ENCODE data around the gene HES4.

The HES4 gene

DNA sequence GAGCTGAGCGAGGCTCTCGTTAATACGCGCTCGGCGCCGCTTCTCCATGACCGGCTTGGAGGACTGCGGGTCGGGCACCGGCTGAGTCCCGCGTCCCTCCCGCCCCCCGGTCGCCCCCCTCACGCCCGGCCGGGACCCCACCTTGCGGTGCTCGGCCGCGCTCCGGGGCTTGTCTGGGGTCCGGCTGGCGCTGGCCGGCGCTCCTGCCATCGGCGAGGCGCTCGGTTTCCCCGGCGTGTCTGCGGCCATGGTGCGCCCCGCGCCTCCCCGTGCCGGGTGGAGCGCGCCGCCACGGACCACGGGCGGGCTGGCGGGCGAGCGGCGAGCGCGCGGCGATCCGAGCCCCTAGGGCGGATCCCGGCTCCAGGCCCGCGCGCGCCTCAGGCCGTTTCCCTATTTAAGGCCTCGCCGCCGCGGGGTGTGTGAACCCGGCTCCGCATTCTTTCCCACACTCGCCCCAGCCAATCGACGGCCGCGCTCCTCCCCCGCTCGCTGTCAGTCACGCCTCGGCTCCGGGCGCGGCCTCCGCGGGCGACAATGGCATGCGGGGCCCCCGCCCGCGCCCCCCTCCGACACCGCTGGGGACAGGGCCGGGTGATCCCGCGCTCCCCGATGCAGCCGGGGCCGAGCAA, at the start of gene HES4:
TSS of gene HES4 (minus strand) at position 373 of the 632 bp plus-strand sequence. CDS start at position 249, 124 bp downstream.
- peak; percentile 95 for DNase-seq (ENCODE audit: low spot score)

GRCh38 chr1:1048765-1049164, 48.9 kb upstream of the HES4 start:
- no peak for DNase-seq (ENCODE audit: low spot score)

DNA sequence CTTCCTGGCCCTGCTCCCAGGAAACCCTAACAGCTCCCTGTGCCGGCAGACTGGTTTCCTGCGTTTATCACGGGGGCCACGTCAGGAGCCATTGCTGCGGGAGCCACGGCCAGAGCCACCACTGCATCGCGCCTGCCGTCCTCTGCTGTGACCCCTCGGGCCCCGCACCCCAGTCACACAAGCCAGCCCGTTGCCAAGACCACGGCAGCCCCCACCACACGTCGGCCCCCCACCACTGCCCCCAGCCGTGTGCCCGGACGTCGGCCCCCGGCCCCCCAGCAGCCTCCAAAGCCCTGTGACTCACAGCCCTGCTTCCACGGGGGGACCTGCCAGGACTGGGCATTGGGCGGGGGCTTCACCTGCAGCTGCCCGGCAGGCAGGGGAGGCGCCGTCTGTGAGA, 48.1 kb upstream of the HES4 start:
- DNase-seq (ENCODE audit: low spot score): no peak

GRCh38 chr1:1047407-1047806, 47.5 kb upstream of the HES4 start:
- DNase-seq (ENCODE audit: low spot score): no peak

GRCh38 chr1:1046767-1047166, 46.9 kb upstream of the HES4 start:
- DNase-seq (ENCODE audit: low spot score): no peak

GRCh38 chr1:1046243-1046642, 46.3 kb upstream of the HES4 start:
- DNase-seq (ENCODE audit: low spot score): no peak

DNA sequence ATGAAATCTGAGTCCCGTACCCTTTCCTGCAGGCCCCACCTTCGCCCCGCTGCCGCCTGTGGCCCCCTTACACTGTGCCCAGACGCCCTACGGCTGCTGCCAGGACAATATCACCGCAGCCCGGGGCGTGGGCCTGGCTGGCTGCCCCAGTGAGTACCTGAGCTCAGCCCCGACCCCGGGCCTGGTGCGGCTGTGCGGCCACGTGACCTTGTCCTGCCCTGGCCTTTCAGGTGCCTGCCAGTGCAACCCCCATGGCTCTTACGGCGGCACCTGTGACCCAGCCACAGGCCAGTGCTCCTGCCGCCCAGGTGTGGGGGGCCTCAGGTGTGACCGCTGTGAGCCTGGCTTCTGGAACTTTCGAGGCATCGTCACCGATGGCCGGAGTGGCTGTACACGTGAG, 45.2 kb upstream of the HES4 start:
- no peak for DNase-seq (ENCODE audit: low spot score)

GRCh38 chr1:1044455-1045078, 44.7 kb upstream of the HES4 start:
- DNase-seq (ENCODE audit: low spot score): no peak

DNA sequence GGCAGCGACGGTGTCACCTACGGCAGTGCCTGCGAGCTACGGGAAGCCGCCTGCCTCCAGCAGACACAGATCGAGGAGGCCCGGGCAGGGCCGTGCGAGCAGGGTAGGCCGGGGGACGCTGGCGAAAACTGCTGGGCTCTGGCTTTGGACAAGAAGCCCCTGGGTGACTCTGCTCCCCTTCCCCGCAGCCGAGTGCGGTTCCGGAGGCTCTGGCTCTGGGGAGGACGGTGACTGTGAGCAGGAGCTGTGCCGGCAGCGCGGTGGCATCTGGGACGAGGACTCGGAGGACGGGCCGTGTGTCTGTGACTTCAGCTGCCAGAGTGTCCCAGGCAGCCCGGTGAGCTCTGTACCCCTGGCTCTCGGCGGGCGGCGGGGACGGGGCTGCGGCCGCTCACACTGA, 44.0 kb upstream of the HES4 start:
- DNase-seq (ENCODE audit: low spot score): no peak

GRCh38 chr1:1043411-1043810, 43.5 kb upstream of the HES4 start:
- no peak for DNase-seq (ENCODE audit: low spot score)

DNA sequence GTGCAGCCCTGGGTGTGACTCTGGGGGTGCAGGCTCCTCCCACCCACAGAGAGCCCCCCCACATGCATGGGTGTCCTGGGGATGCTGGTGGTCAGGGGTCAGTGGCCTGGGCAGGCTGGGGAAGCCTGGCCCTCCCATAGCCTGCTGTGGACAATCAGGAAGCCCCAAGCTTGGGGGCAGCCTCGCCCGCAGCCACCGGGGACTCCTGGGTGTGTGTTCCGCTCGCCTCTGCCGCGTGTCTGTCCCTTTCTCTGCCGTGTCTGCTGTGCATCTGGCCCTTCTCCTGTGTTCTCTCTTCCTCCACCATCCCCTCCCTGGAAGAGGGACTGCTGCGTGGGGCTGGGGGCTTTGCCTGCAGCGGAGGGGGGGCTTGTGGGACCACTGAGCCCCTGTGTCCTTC, 42.9 kb upstream of the HES4 start:
- no peak for DNase-seq (ENCODE audit: low spot score)

DNA sequence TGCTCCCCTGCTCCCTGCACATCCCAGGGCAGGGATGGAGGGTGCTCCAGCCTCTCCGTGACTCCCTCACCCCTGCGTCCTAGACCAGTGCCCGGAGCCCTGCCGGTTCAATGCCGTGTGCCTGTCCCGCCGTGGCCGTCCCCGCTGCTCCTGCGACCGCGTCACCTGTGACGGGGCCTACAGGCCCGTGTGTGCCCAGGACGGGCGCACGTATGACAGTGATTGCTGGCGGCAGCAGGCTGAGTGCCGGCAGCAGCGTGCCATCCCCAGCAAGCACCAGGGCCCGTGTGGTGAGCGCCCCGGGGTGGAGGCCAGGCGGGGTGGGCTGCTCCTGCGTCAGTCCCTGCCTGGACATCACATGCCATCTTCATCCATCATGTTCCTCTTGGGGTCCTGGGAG, 42.0 kb upstream of the HES4 start:
- no peak for DNase-seq (ENCODE audit: low spot score)

DNA sequence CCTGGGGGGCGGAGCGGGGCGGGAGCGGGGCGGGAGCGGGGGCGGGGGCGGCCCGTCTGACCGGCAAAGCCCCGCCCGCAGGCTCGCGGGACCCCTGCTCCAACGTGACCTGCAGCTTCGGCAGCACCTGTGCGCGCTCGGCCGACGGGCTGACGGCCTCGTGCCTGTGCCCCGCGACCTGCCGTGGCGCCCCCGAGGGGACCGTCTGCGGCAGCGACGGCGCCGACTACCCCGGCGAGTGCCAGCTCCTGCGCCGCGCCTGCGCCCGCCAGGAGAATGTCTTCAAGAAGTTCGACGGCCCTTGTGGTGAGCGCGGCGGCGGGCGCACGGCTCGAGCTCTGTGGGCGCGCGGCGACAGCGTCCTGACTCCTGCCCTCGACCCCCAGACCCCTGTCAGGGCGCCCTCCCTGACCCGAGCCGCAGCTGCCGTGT, 41.2 kb upstream of the HES4 start:
- no peak for DNase-seq (ENCODE audit: low spot score)

DNA sequence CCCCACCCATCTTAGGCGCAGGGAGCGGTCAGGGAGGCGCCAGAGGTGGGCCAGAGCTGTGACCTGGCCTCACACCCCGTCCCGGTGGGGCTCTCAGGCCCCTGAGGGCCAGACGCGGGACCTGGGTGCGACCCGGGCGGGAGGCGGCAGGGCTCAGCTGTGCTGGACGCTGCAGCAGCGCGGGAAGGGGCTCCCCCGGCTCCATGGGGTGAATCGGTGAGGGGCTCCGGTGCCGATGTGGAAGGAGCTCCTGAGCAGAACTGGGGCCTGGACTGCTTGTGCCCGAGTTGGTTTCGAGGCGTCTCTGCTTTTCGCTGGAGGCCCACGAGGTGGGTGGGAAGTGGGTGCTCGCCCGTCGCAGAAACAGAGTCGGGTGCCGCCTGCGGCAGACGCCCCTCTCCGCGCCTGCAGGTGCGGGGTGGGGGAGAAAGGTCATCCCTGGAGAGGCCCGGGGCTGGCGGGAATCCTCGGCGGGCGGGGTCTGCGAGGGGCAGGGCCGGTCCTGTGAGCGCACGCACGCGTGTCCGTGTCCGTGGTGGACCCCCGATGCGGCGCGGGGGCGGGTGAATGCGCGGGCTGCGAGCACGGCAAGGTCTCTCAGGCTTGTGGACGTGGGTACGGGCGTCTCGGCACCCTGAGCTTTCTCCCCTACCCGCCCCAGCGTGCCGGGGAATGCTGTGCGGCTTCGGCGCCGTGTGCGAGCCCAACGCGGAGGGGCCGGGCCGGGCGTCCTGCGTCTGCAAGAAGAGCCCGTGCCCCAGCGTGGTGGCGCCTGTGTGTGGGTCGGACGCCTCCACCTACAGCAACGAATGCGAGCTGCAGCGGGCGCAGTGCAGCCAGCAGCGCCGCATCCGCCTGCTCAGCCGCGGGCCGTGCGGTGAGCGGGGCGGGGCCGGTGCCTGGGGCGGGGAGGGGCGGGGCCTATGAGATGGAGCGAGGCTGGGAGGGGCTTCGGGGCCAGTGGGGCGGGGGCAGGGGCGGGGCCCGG, 40.4 kb upstream of the HES4 start:
- peak; percentile 92 for DNase-seq (ENCODE audit: low spot score)

- DNase-seq (ENCODE audit: low spot score): no peak
These were observed 39.4 kb upstream of the HES4 start for GRCh38 chr1:1039145-1039910.

DNA sequence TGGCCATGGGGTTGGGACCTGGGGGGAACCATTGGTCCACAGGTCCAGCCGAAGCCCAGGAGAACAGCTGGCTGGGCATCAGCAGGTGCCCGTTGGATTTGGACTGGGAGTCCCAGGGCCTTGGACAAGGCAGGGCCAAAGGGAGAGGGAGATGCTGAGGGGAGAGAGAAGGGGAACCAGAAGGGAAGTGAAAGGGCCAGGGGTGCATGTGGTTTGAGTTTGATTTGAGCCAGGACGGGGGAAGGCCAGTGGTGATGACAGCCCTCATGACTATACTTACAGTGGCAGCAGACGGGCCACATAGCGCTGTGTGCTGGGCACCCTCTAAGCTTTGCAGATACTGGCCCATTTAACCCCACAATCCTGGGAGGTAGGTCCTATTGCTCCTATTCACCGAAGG, 38.8 kb upstream of the HES4 start:
- no peak for DNase-seq (ENCODE audit: low spot score)

- no peak for DNase-seq (ENCODE audit: low spot score)
These were observed 37.8 kb upstream of the HES4 start for GRCh38 chr1:1037366-1038327.

DNA sequence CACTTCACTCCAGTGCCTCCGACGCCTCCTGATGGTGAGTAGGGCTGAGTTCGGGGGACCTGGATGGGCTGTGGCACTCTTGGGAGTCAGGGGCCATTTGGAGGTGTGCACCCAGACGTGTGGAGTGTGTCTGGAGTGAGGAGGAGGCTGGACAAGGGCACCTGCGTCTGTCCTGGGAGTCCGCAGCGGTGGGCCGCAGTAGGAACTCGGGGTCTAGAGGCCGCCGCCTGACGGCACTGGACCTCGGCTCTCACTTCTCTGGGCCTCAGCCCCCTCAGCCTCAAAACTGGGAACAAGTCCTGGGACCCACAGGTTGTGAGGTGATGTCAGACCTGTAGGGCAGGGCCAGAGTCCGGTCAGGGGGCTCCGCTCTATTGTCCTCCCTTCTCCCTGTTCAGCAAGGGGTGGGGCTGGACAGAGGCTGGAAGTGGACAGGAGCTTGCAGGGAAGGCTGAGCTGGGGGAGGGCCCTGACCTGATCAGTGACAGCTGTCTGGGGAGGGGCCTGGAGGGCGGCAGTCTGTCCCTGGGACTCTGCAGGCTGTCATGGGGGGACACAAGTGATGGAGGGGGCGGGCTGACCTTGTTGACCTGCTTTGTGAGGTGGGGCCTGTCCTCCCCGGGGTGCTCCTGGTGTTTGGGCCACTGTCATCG, 35.5 kb upstream of the HES4 start:
- DNase-seq (ENCODE audit: low spot score): no peak

DNA sequence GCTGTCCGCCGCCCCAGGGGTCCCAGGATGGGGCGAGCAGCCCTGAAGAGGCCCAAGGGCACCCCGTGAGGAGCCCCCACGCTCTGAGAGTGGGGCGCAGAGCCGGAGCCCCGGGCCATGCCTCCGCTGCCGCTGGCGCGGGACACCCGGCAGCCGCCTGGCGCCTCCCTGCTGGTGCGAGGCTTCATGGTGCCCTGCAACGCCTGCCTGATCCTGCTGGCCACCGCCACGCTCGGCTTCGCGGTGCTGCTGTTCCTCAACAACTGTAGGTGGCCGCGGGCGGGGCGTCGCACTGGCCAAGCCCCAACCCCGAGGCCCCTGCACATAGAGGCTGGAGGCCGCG, 34.5 kb upstream of the HES4 start:
- no peak for DNase-seq (ENCODE audit: low spot score)

DNA sequence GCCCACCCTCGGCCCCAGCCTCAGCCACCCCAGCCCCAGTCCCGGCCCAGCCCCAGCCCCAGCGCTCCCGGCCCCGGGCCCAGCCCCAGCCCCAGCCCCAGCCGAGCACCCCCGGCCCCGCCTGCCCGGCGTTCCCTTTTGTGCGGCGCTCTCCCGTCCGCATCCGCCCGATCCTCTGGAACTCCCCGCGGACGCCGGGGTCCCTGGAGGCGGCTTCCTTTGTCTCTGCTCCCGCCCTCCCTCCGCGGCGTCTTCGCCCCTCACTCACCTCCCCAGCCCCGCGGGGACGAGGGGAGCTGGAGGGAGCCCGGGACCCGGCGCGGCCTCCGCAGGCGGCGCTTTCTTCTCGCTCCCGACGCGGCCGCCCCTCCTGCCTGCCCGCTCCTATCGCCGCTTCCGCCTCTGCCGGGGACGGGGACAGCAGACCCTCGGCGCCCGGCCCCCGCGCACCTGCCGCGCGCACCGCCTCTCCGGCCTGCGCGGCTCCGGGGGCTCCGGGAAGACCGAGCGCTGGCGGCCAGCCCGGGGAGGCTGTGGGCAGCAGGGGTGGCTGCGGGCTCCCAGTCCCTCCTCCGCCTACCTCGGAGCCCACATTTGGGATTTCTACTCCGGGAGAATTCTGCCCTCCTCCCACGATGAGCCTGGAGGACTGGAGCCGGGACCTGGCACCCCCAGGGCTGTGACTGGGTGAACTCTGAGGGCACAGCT, 34.0 kb upstream of the HES4 start:
- DNase-seq (ENCODE audit: low spot score): no peak

All from kidney tubule cell (primary cell).